Hindlimb muscle (tissue), 1 donor: ENCODE data around the gene OR2B2. TPM values are rescaled to one million over a fixed set of nuclear protein-coding genes. Genes with fewer than 3 reads are reported as not detected.
A peak's percentile ranks its signal among the peaks of the same experiment; 100 is the strongest.

Experiments used
- DNase-seq: peaks from one replicate; pipeline ENCODE4 v3.0.0-alpha.2; 2013
- polyA plus RNA-seq: library from polyadenylated mRNA; unstranded; fragments of 120-200 nt; gene quantifications from one replicate; pipeline ENCODE4 v1.2.1, GENCODE V29; 2013; ENCODE audit not compliant: insufficient read length

Gene OR2B2
- polyA plus RNA-seq, 1 donor = not detected

GRCh38 chr6:27866357-27867050 is 45.7 kb downstream of the OR2B2 start:
- peak; percentile 66 for DNase-seq

- no peak for DNase-seq
Observed at GRCh38 chr6:27865850-27866356, 46.3 kb downstream of the OR2B2 start.

GRCh38 chr6:27864906-27865849 is 47.0 kb downstream of the OR2B2 start:
- DNase-seq = peak; percentile 94

GRCh38 chr6:27863962-27864905 is 48.0 kb downstream of the OR2B2 start:
- peak; percentile 29 for DNase-seq

DNA sequence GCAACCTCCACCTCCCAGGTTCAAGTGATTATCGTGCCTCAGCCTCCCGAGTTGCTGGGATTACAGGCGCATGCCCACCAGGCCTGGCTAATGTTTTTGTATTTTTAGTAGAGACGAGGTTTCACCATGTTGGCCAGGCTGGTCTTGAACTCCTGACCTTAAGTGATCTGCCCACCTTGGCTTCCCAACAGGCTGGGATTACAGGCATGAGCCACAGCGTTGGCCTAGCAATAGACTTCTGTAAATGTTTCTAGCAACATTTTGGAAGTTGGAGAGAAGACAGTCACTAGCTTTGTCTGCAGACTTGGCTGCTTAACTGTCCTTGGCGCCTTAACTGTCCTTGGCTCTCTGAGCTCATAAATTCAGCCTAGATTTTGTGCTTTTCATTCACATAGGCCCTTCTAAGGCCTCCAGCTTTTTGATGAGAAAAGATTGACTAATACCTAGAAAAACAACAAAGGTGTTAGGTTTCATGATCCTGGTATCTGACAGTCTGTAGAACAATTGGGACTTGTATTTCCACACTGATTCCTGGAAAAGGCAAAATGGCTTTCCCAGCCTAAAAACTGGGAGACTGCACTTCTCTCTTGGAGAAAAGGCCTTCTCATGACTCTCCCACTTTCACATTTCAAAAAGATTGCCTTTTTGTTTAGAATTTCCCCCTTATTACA is 49.7 kb downstream of the OR2B2 start:
- no peak for DNase-seq

GRCh38 chr6:27861861-27862260 is 50.3 kb downstream of the OR2B2 start:
- DNase-seq = no peak

DNA sequence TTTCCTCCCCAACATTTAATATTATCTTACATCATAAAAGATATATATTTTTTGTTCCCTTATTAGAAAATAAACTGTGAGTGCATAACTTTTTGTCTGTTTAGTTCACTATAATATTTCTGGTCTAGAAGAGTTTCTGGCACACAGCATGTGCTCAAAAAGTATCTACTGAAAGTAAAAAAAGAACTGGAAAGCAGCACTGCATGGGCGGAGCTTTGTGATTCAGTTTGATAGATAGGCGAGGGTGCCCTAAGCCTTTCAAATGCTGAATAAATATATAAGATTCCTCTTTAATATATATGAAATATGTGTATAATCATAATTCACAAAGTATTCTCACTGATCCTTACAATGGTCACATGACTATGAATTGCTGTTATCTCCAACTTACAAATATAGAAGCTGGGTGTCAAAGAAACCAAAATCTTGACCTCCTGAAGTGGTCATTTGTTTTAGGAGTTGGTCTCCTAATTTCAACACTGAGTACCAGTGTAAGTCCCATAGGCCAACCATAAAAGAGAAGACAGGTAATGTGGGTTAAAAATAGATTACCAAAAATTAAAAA is 50.8 kb downstream of the OR2B2 start:
- no peak for DNase-seq

Other genes with a start within 250 kb of the OR2B2 start
- not detected for gene OR2B6, start 44.8 kb upstream of the OR2B2 start, polyA plus RNA-seq
- gene ZNF165, start 168.2 kb upstream of the OR2B2 start, polyA plus RNA-seq = 0.56 TPM
- gene ZSCAN16, start 212.2 kb upstream of the OR2B2 start, polyA plus RNA-seq = 4.0 TPM
- gene ZKSCAN8, start 229.5 kb upstream of the OR2B2 start, polyA plus RNA-seq = 22.1 TPM